CD4-positive, alpha-beta memory T cell (primary cell): ENCODE data around the gene DOP1A. TPM values are rescaled to one million over a fixed set of nuclear protein-coding genes. Genes with fewer than 3 reads are reported as not detected.

ENCODE experiments used
- CTCF ChIA-PET: fragments of 350-600 bp; sonication (Branson Sonifier 250); formaldehyde crosslinking; loops from one replicate; lab custom pipeline; 2021; ENCODE audit warnings: inconsistent platforms; ENCODE audit not compliant: partially characterized antibody; lab: Charles Lee
- POLR2A ChIA-PET: fragments of 350-600 bp; sonication (Branson Sonifier 250); formaldehyde crosslinking; loops from one replicate; lab custom pipeline; 2021; ENCODE audit not compliant: partially characterized antibody; lab: Charles Lee
- DNase-seq, 5 donors: peaks; one replicate each; pipeline versions ENCODE4 v3.0.0 to v3.0.0-alpha.2; 2020 to 2022; ENCODE audit warnings: mixed read lengths in 1 of 5
- H3K27ac ChIP-seq: one replicate; pipeline ENCODE4 v1.7.0; 2013; ENCODE audit warnings: low read depth, low read length
- H3K27me3 ChIP-seq: 2 replicates; pipeline ENCODE4 v1.7.0; 2013; ENCODE audit warnings: mild to moderate bottlenecking, low read length, moderate library complexity; ENCODE audit not compliant: insufficient read depth
- H3K36me3 ChIP-seq: 2 replicates; pipeline ENCODE4 v1.7.0; 2013; ENCODE audit warnings: mild to moderate bottlenecking, low read length, moderate library complexity; ENCODE audit not compliant: insufficient read depth
- H3K4me1 ChIP-seq: 2 replicates; pipeline ENCODE4 v1.7.0; 2013; ENCODE audit warnings: mild to moderate bottlenecking, low read length, moderate library complexity; ENCODE audit not compliant: insufficient read depth
- H3K4me3 ChIP-seq, 2 donors: one replicate each; pipeline ENCODE4 v1.7.0; 2013; ENCODE audit warnings: low read length in 2 of 2, mild to moderate bottlenecking in 1 of 2
- H3K9me3 ChIP-seq, 2 donors: one replicate each; pipeline ENCODE4 v1.7.0; 2013; ENCODE audit warnings: low read length in 2 of 2, control low read depth in 1 of 2; ENCODE audit not compliant: control insufficient read depth in 1 of 2
- H3K27ac Mint-ChIP-seq, 7 donors: one replicate each; pipeline ENCODE4 v1.8.0; 2020 to 2021; ENCODE audit warnings: mixed read lengths in 7 of 7, mild to moderate bottlenecking in 6 of 7, inconsistent platforms in 3 of 7, moderate library complexity in 3 of 7
- H3K27me3 Mint-ChIP-seq, 2 donors: one replicate each; pipeline ENCODE4 v1.8.0; 2020 to 2021; ENCODE audit warnings: mixed read lengths in 2 of 2
- H3K36me3 Mint-ChIP-seq, 2 donors: one replicate each; pipeline ENCODE4 v1.8.0; 2020 to 2021; ENCODE audit warnings: mixed read lengths in 2 of 2, inconsistent platforms in 1 of 2, mild to moderate bottlenecking in 1 of 2
- H3K4me1 Mint-ChIP-seq, 4 donors: one replicate each; pipeline ENCODE4 v1.8.0; 2020 to 2021; ENCODE audit warnings: mixed read lengths in 4 of 4, mild to moderate bottlenecking in 1 of 4
- H3K4me3 Mint-ChIP-seq, 8 donors: one replicate each; pipeline ENCODE4 v1.8.0; 2020 to 2021; ENCODE audit warnings: mixed read lengths in 8 of 8, mild to moderate bottlenecking in 7 of 8, moderate library complexity in 6 of 8, inconsistent platforms in 3 of 8
- H3K9me3 Mint-ChIP-seq, 8 donors: one replicate each; pipeline ENCODE4 v1.8.0; 2020 to 2021; ENCODE audit warnings: mixed read lengths in 8 of 8, mild to moderate bottlenecking in 5 of 8, inconsistent platforms in 3 of 8, moderate library complexity in 1 of 8
- intact Hi-C: fragments of 100-400 bp; cut with micrococcal nuclease; formaldehyde crosslinking; loops from one replicate; pipeline ENCODE4 v1.15.1; 2023
- polyA plus RNA-seq, 2 donors: library from polyadenylated mRNA; unstranded; fragments of 300-500 nt; fragmentation: Illumina TruSeq; gene quantifications; one replicate each; pipeline ENCODE4 v1.2.3, GENCODE V29; 2021
- total RNA-seq, 2 experiments: library from RNA; stranded (reverse); gene quantifications; one replicate each; pipeline ENCODE4 v1.2.3, GENCODE V29; 2021

The DOP1A gene
- total and polyA plus RNA-seq, 4 experiments from 2014 or later, result 0.88 to 36.6 (median 19.2) TPM

GRCh38 chr6:83072726-83073125, 5.3 kb downstream of the DOP1A start:
- H3K27me3 Mint-ChIP-seq, result no peaks in the 10 kb centered on the region
- H3K36me3 Mint-ChIP-seq, result peaks cover 4 to 17% of the 10 kb centered on the region in 2 donors
- no peaks in the 10 kb centered on the region for H3K27me3 ChIP-seq
- peaks cover 12% of the 10 kb centered on the region for H3K4me1 ChIP-seq
- CTCF ChIA-PET, result interaction anchor here (1.6 kb wide), 1 partner anchor 142 kb away, joined by 10 read pairs; no protein-coding TSS in a partner anchor
- H3K27ac Mint-ChIP-seq, result no peak overlapping the region
- H3K9me3 ChIP-seq, result no peaks in the 10 kb centered on the region
- peaks cover 14 to 36% (median 21%) of the 10 kb centered on the region in 4 donors for H3K4me1 Mint-ChIP-seq
- H3K27ac ChIP-seq, result no peak overlapping the region
- no peak for DNase-seq
- H3K4me3 Mint-ChIP-seq, result no peak overlapping the region
- no peaks in the 10 kb centered on the region for H3K36me3 ChIP-seq
- POLR2A ChIA-PET, result no interaction called here
- no peak overlapping the region for H3K4me3 ChIP-seq
- intact Hi-C loops, result no loop called here
- H3K9me3 Mint-ChIP-seq, result peaks cover 0 to 1% (median 0%) of the 10 kb centered on the region in 8 donors

- DNase-seq, result no peak
- H3K36me3 ChIP-seq, result no peaks in the 10 kb centered on the region
- CTCF ChIA-PET, result interaction anchor here (0.7 to 1.0 kb wide), 2 partner anchors 8 to 141 kb away, joined by 3 to 4 read pairs; partner anchors contain the start of gene UBE3D
- no peak overlapping the region for H3K27ac ChIP-seq
- H3K27ac Mint-ChIP-seq, result no peak overlapping the region
- no peaks in the 10 kb centered on the region for H3K9me3 ChIP-seq
- POLR2A ChIA-PET, result no interaction called here
- peaks cover 0 to 1% (median 0%) of the 10 kb centered on the region in 8 donors for H3K9me3 Mint-ChIP-seq
- no peak overlapping the region for H3K4me3 ChIP-seq
- H3K4me1 Mint-ChIP-seq, result peaks cover 16 to 38% (median 21%) of the 10 kb centered on the region in 4 donors
- peaks cover 4 to 17% of the 10 kb centered on the region in 2 donors for H3K36me3 Mint-ChIP-seq
- intact Hi-C loops, result no loop called here
- H3K27me3 ChIP-seq, result no peaks in the 10 kb centered on the region
- H3K27me3 Mint-ChIP-seq, result no peaks in the 10 kb centered on the region
- no peak overlapping the region for H3K4me3 Mint-ChIP-seq
- H3K4me1 ChIP-seq, result peaks cover 15% of the 10 kb centered on the region
Observed at GRCh38 chr6:83073615-83074014, 6.1 kb downstream of the DOP1A start.

- H3K27me3 Mint-ChIP-seq, result no peaks in the 10 kb centered on the region
- H3K4me1 Mint-ChIP-seq, result peaks cover 32 to 52% (median 44%) of the 10 kb centered on the region in 4 donors
- peaks cover 0 to 4% (median 0%) of the 10 kb centered on the region in 8 donors for H3K9me3 Mint-ChIP-seq
- DNase-seq, result no peak
- H3K4me3 Mint-ChIP-seq, result no peak overlapping the region
- no peaks in the 10 kb centered on the region for H3K9me3 ChIP-seq
- intact Hi-C loops, result no loop called here
- H3K27me3 ChIP-seq, result no peaks in the 10 kb centered on the region
- peaks cover 11 to 22% of the 10 kb centered on the region in 2 donors for H3K36me3 Mint-ChIP-seq
- H3K27ac ChIP-seq, result no peak overlapping the region
- no peak overlapping the region for H3K4me3 ChIP-seq
- H3K36me3 ChIP-seq, result no peaks in the 10 kb centered on the region
- H3K4me1 ChIP-seq, result peaks cover 12% of the 10 kb centered on the region
- H3K27ac Mint-ChIP-seq, result no peak overlapping the region
- POLR2A ChIA-PET, result no interaction called here
- CTCF ChIA-PET, result interaction anchor here (1.1 kb wide), 1 partner anchor 18 kb away, joined by 12 read pairs; the partner anchor contains the start of gene UBE3D
Observed at GRCh38 chr6:83083476-83083875, 16.0 kb downstream of the DOP1A start.

GRCh38 chr6:83086751-83087150, 19.3 kb downstream of the DOP1A start:
- CTCF ChIA-PET, result interaction anchor here (0.6 to 3.2 kb wide), 2 partner anchors 20 to 854 kb away, joined by 3 to 15 read pairs; partner anchors contain the start of genes DOP1A and UBE3D
- Mint-ChIP-seq H3K4me3 (peak overlapping the region in 1 of 8 donors; percentile 24), H3K4me1 (peaks cover 24 to 37% (median 32%) of the 10 kb centered on the region in 4 donors), H3K9me3 (peaks cover 0 to 6% (median 0%) of the 10 kb centered on the region in 8 donors), H3K27ac (peak overlapping the region in 1 of 7 donors; percentile 73), H3K36me3 (peaks cover 13 to 18% of the 10 kb centered on the region in 2 donors), H3K27me3 (no peaks in the 10 kb centered on the region)
- H3K36me3 ChIP-seq, result no peaks in the 10 kb centered on the region
- H3K4me1 ChIP-seq, result peaks cover 4% of the 10 kb centered on the region
- no peak overlapping the region for H3K4me3 ChIP-seq
- POLR2A ChIA-PET, result no interaction called here
- no peak for DNase-seq
- H3K9me3 ChIP-seq, result no peaks in the 10 kb centered on the region
- intact Hi-C loops, result no loop called here
- no peak overlapping the region for H3K27ac ChIP-seq
- H3K27me3 ChIP-seq, result no peaks in the 10 kb centered on the region

GRCh38 chr6:83092756-83093399, 25.4 kb downstream of the DOP1A start:
- ChIA-PET POLR2A (no interaction called here), CTCF (interaction anchor here (2.2 kb wide), 1 partner anchor 27 kb away, joined by 14 read pairs; the partner anchor contains the start of genes DOP1A and UBE3D)
- H3K9me3 ChIP-seq, result no peaks in the 10 kb centered on the region
- no peak overlapping the region for H3K4me3 ChIP-seq
- H3K9me3 Mint-ChIP-seq, result peaks cover 0 to 2% (median 0%) of the 10 kb centered on the region in 8 donors
- intact Hi-C loops, result no loop called here
- no peak overlapping the region for H3K27ac ChIP-seq
- H3K4me1 Mint-ChIP-seq, result peaks cover 6 to 22% (median 15%) of the 10 kb centered on the region in 4 donors
- no peaks in the 10 kb centered on the region for H3K36me3 ChIP-seq
- H3K27me3 ChIP-seq, result no peaks in the 10 kb centered on the region
- peaks cover 4 to 10% of the 10 kb centered on the region in 2 donors for H3K36me3 Mint-ChIP-seq
- H3K27ac Mint-ChIP-seq, result no peak overlapping the region
- no peak overlapping the region for H3K4me3 Mint-ChIP-seq
- H3K27me3 Mint-ChIP-seq, result no peaks in the 10 kb centered on the region
- no peak for DNase-seq
- H3K4me1 ChIP-seq, result no peaks in the 10 kb centered on the region

GRCh38 chr6:83096791-83097190, 29.3 kb downstream of the DOP1A start:
- no peak overlapping the region for H3K27ac Mint-ChIP-seq
- H3K27ac ChIP-seq, result no peak overlapping the region
- ChIA-PET POLR2A (no interaction called here), CTCF (interaction anchor here (2.1 kb wide), 1 partner anchor 30 kb away, joined by 9 read pairs; the partner anchor contains the start of gene DOP1A)
- H3K4me1 Mint-ChIP-seq, result peaks cover 0 to 18% (median 7%) of the 10 kb centered on the region in 4 donors
- H3K27me3 ChIP-seq, result no peaks in the 10 kb centered on the region
- no peak for DNase-seq
- H3K4me3 ChIP-seq, result no peak overlapping the region
- H3K4me3 Mint-ChIP-seq, result no peak overlapping the region
- H3K27me3 Mint-ChIP-seq, result no peaks in the 10 kb centered on the region
- H3K4me1 ChIP-seq, result no peaks in the 10 kb centered on the region
- intact Hi-C loops, result no loop called here
- H3K36me3 Mint-ChIP-seq, result peaks cover 15 to 22% of the 10 kb centered on the region in 2 donors
- H3K9me3 ChIP-seq, result no peaks in the 10 kb centered on the region
- H3K9me3 Mint-ChIP-seq, result no peaks in the 10 kb centered on the region
- no peaks in the 10 kb centered on the region for H3K36me3 ChIP-seq

GRCh38 chr6:83097204-83097603, 29.7 kb downstream of the DOP1A start:
- no peak overlapping the region for H3K4me3 Mint-ChIP-seq
- ChIA-PET POLR2A (no interaction called here), CTCF (interaction anchor here (2.1 kb wide), 1 partner anchor 30 kb away, joined by 9 read pairs; the partner anchor contains the start of gene DOP1A)
- H3K27me3 ChIP-seq, result no peaks in the 10 kb centered on the region
- no peaks in the 10 kb centered on the region for H3K4me1 ChIP-seq
- peaks cover 0 to under 1% (median 0%) of the 10 kb centered on the region in 8 donors for H3K9me3 Mint-ChIP-seq
- no peaks in the 10 kb centered on the region for H3K9me3 ChIP-seq
- H3K27me3 Mint-ChIP-seq, result no peaks in the 10 kb centered on the region
- H3K4me3 ChIP-seq, result no peak overlapping the region
- peaks cover 19 to 26% of the 10 kb centered on the region in 2 donors for H3K36me3 Mint-ChIP-seq
- no peak overlapping the region for H3K27ac Mint-ChIP-seq
- H3K27ac ChIP-seq, result no peak overlapping the region
- H3K4me1 Mint-ChIP-seq, result peaks cover 3 to 22% (median 8%) of the 10 kb centered on the region in 4 donors
- H3K36me3 ChIP-seq, result no peaks in the 10 kb centered on the region
- DNase-seq, result no peak
- intact Hi-C loops, result no loop called here
